Non-pigmented ciliary epithelial cell (primary cell): ENCODE data around the gene ALDH1A1.

Source experiments
- DNase-seq: peaks from one replicate; pipeline ENCODE4 v3.0.0-alpha.2; 2010; ENCODE audit warnings: low read depth

The ALDH1A1 gene

DNA sequence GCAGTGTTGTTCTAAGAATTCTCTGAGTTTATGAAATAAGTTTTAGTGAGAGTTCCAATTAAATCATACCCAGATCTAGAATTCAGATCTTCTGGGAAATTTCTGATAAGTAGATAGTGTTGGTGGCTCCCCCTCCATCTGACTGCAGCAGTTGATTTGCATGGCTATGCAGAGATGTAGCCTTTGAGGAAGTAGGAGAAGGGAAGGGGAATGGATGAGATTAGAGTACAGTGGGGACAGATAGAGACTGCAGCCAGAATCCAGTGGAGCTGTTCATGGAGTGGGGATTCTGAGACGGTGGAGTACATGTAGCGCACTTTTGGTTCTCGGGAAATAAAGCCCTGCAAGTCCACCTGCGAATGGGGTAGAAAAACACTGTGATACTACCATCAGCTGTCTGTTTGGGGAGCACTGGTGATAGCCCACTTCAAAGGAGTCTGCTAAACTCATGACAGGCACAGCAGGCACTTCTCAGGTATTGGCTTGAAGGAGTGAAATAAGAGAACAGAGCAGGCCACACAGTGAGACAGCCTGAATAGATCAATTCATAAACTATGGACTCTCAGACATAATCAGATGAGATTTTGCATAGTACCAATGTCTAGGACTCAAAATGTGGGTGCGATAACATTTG is 96.8 kb downstream of the ALDH1A1 start:
- no peak for DNase-seq

DNA sequence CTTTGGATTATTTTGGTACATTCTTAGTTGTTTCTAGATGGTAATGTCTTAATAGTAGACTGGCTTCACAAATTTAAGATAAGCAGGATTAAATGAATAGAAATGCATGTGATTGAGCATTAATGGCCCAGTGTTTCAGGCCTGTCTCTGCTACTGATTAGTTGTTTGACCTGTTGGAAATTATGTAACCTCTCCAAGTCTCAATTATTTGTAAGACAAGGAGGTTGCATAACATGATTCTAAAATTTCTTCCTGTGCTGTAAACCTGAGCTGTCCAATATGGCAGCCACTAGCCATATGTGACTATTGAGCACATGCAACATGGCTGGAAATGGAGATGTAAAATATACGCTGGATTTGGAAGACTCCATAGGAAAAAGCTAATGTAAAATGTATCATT is 97.5 kb downstream of the ALDH1A1 start:
- no peak for DNase-seq
